ENCODE measurements around the gene UNC93B1.

DNA sequence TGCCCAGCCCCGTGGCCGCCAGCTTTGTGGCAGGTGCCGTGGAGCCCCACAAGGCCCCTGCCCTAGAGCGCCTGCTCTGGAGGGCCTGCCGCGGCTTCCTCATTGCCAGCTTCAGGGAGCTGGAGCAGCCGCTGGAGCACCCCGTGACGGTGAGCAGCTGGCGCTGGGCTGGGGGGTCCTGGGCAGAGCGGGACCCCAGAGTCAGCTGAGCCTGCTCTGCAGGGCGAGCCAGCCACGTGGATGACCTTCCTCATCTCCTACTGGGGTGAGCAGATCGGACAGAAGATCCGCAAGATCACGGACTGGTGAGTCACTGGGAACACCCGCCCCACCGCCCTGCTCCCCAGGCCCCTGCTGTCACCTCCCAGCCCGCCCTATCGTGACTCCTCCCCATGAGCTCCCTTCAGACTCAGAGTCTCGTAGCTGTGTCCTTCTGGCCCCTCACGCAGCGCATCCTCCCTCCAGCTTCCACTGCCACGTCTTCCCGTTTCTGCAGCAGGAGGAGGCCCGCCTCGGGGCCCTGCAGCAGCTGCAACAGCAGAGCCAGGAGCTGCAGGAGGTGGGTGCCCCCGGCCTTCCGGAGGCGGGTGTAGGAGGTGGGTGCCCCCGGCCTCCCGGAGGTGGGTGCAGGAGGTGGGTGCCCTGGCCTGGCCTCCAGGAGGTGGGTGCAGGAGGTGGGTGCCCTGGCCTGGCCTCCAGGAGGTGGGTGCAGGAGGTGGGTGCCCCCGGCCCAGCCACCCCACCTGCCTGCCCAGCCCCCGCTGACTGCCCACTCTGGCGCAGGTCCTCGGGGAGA lies 39.6 kb upstream of the UNC93B1 start:
- TF ChIP-seq POLR2A (IDR thresholded peaks at IDR 0.05; ENCODE audit: low read depth), result no peak
- TF ChIP-seq, protein P1, sequence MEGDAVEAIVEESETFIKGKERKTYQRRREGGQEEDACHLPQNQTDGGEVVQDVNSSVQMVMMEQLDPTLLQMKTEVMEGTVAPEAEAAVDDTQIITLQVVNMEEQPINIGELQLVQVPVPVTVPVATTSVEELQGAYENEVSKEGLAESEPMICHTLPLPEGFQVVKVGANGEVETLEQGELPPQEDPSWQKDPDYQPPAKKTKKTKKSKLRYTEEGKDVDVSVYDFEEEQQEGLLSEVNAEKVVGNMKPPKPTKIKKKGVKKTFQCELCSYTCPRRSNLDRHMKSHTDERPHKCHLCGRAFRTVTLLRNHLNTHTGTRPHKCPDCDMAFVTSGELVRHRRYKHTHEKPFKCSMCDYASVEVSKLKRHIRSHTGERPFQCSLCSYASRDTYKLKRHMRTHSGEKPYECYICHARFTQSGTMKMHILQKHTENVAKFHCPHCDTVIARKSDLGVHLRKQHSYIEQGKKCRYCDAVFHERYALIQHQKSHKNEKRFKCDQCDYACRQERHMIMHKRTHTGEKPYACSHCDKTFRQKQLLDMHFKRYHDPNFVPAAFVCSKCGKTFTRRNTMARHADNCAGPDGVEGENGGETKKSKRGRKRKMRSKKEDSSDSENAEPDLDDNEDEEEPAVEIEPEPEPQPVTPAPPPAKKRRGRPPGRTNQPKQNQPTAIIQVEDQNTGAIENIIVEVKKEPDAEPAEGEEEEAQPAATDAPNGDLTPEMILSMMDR (IDR thresholded peaks at IDR 0.05), result no peak
- no peak for TF ChIP-seq EP300 (IDR thresholded peaks at IDR 0.05)
- TF ChIP-seq POLR2AphosphoS5 (IDR thresholded peaks at IDR 0.05), result peak in 1 of 2 donors; percentile 8

Measured in esophagus muscularis mucosa (tissue), 4 donors.